ENCODE results near the gene MTG2.
A peak's percentile ranks its signal among the peaks of the same experiment; 100 is the strongest.

MTG2 gene

GRCh38 chr20:62158088-62158400 is 24.8 kb upstream of the MTG2 start:
- H2BK120ac ChIP-seq (ENCODE audit: insufficient read depth, low read length, poor library complexity) = no peak overlapping the region
- H3K27ac ChIP-seq (ENCODE audit: low read depth, low read length) = no peak overlapping the region
- H3K18ac ChIP-seq (ENCODE audit: low read length) = peak overlapping the region; percentile 54
- no CpG with 5 or more reads among the region's 12 CpGs for WGBS (ENCODE audit: extremely low coverage, insufficient coverage, insufficient read length)
- no peak overlapping the region for H4K8ac ChIP-seq (ENCODE audit: low read depth, low read length)
- no peak overlapping the region for H3K9ac ChIP-seq (ENCODE audit: low read length)
- no peak overlapping the region for H3K4me3 ChIP-seq (ENCODE audit: low read depth, low read length)
- H3K79me2 ChIP-seq (ENCODE audit: control insufficient read depth, insufficient read depth, low read length, poor library complexity) = peaks cover 9% of the 10 kb centered on the region
- H3K4ac ChIP-seq (ENCODE audit: low read depth, low read length) = peak overlapping the region; percentile 71
- H2AFZ ChIP-seq (ENCODE audit: insufficient read depth, low read length, poor library complexity) = no peak overlapping the region
- H3K27me3 ChIP-seq (ENCODE audit: insufficient read depth, low read length) = no peaks in the 10 kb centered on the region
- H3K36me3 ChIP-seq (ENCODE audit: control insufficient read depth in 1 of 2, insufficient read depth in 2 of 2, low read length in 2 of 2) = peaks cover 45 to 47% of the 10 kb centered on the region in 2 experiments
- H3K23ac ChIP-seq (ENCODE audit: low read length) = no peak overlapping the region
- no peak overlapping the region for H3K4me2 ChIP-seq (ENCODE audit: low read length)
- no peak overlapping the region for H4K91ac ChIP-seq (ENCODE audit: low read depth, low read length)
- H2BK5ac ChIP-seq (ENCODE audit: low read depth, low read length, poor library complexity) = no peak overlapping the region
- no peak overlapping the region for H4K12ac ChIP-seq (ENCODE audit: low read depth, low read length)
- no peaks in the 10 kb centered on the region for H3K79me1 ChIP-seq (ENCODE audit: low read length)
- H2BK12ac ChIP-seq (ENCODE audit: low read length) = no peak overlapping the region
- peaks cover 3% of the 10 kb centered on the region for H3K9me3 ChIP-seq (ENCODE audit: insufficient read depth, low read depth, low read length)
- peaks cover 25 to 31% of the 10 kb centered on the region in 2 experiments for H3K4me1 ChIP-seq (ENCODE audit: control insufficient read depth in 1 of 2, insufficient read depth in 2 of 2, low read length in 2 of 2)
- H2AK5ac ChIP-seq (ENCODE audit: low read length) = no peak overlapping the region
- H3K14ac ChIP-seq (ENCODE audit: low read length) = no peak overlapping the region
- no peak for DNase-seq

- H3K79me2 ChIP-seq (ENCODE audit: control insufficient read depth, insufficient read depth, low read length, poor library complexity) = peaks cover 9% of the 10 kb centered on the region
- H4K12ac ChIP-seq (ENCODE audit: low read depth, low read length) = no peak overlapping the region
- no peak overlapping the region for H3K27ac ChIP-seq (ENCODE audit: low read depth, low read length)
- H2BK120ac ChIP-seq (ENCODE audit: insufficient read depth, low read length, poor library complexity) = no peak overlapping the region
- H3K27me3 ChIP-seq (ENCODE audit: insufficient read depth, low read length) = no peaks in the 10 kb centered on the region
- H3K14ac ChIP-seq (ENCODE audit: low read length) = no peak overlapping the region
- H4K8ac ChIP-seq (ENCODE audit: low read depth, low read length) = no peak overlapping the region
- H2BK5ac ChIP-seq (ENCODE audit: low read depth, low read length, poor library complexity) = no peak overlapping the region
- no peaks in the 10 kb centered on the region for H3K79me1 ChIP-seq (ENCODE audit: low read length)
- H3K9ac ChIP-seq (ENCODE audit: low read length) = no peak overlapping the region
- H3K36me3 ChIP-seq (ENCODE audit: control insufficient read depth in 1 of 2, insufficient read depth in 2 of 2, low read length in 2 of 2) = peaks cover 45 to 47% of the 10 kb centered on the region in 2 experiments
- H3K4me3 ChIP-seq (ENCODE audit: low read depth, low read length) = no peak overlapping the region
- H2BK12ac ChIP-seq (ENCODE audit: low read length) = no peak overlapping the region
- H3K9me3 ChIP-seq (ENCODE audit: insufficient read depth, low read depth, low read length) = no peaks in the 10 kb centered on the region
- H3K23ac ChIP-seq (ENCODE audit: low read length) = no peak overlapping the region
- no peak overlapping the region for H3K18ac ChIP-seq (ENCODE audit: low read length)
- no peak overlapping the region for H2AFZ ChIP-seq (ENCODE audit: insufficient read depth, low read length, poor library complexity)
- no peak overlapping the region for H2AK5ac ChIP-seq (ENCODE audit: low read length)
- no peak overlapping the region for H3K4ac ChIP-seq (ENCODE audit: low read depth, low read length)
- peaks cover 25 to 31% of the 10 kb centered on the region in 2 experiments for H3K4me1 ChIP-seq (ENCODE audit: control insufficient read depth in 1 of 2, insufficient read depth in 2 of 2, low read length in 2 of 2)
- no peak overlapping the region for H4K91ac ChIP-seq (ENCODE audit: low read depth, low read length)
- H3K4me2 ChIP-seq (ENCODE audit: low read length) = no peak overlapping the region
- no peak for DNase-seq
- WGBS (ENCODE audit: extremely low coverage, insufficient coverage, insufficient read length) = no CpG with 5 or more reads among the region's 22 CpGs
Measured at GRCh38 chr20:62158541-62158940, 24.3 kb upstream of the MTG2 start.

- DNase-seq = no peak
- no peak overlapping the region for H3K4me2 ChIP-seq (ENCODE audit: low read length)
- H3K9ac ChIP-seq (ENCODE audit: low read length) = no peak overlapping the region
- no peak overlapping the region for H4K91ac ChIP-seq (ENCODE audit: low read depth, low read length)
- H3K4ac ChIP-seq (ENCODE audit: low read depth, low read length) = no peak overlapping the region
- no peaks in the 10 kb centered on the region for H3K9me3 ChIP-seq (ENCODE audit: insufficient read depth, low read depth, low read length)
- no peak overlapping the region for H3K27ac ChIP-seq (ENCODE audit: low read depth, low read length)
- no peak overlapping the region for H4K8ac ChIP-seq (ENCODE audit: low read depth, low read length)
- H2BK120ac ChIP-seq (ENCODE audit: insufficient read depth, low read length, poor library complexity) = no peak overlapping the region
- no peak overlapping the region for H3K23ac ChIP-seq (ENCODE audit: low read length)
- no peak overlapping the region for H2AK5ac ChIP-seq (ENCODE audit: low read length)
- peaks cover 9% of the 10 kb centered on the region for H3K79me2 ChIP-seq (ENCODE audit: control insufficient read depth, insufficient read depth, low read length, poor library complexity)
- no peaks in the 10 kb centered on the region for H3K79me1 ChIP-seq (ENCODE audit: low read length)
- H3K27me3 ChIP-seq (ENCODE audit: insufficient read depth, low read length) = no peaks in the 10 kb centered on the region
- H3K4me1 ChIP-seq (ENCODE audit: control insufficient read depth in 1 of 2, insufficient read depth in 2 of 2, low read length in 2 of 2) = peaks cover 25 to 31% of the 10 kb centered on the region in 2 experiments
- no peak overlapping the region for H4K12ac ChIP-seq (ENCODE audit: low read depth, low read length)
- no CpG with 5 or more reads among the region's 11 CpGs for WGBS (ENCODE audit: extremely low coverage, insufficient coverage, insufficient read length)
- H3K4me3 ChIP-seq (ENCODE audit: low read depth, low read length) = no peak overlapping the region
- no peak overlapping the region for H2AFZ ChIP-seq (ENCODE audit: insufficient read depth, low read length, poor library complexity)
- no peak overlapping the region for H3K14ac ChIP-seq (ENCODE audit: low read length)
- no peak overlapping the region for H2BK12ac ChIP-seq (ENCODE audit: low read length)
- no peak overlapping the region for H3K18ac ChIP-seq (ENCODE audit: low read length)
- H3K36me3 ChIP-seq (ENCODE audit: control insufficient read depth in 1 of 2, insufficient read depth in 2 of 2, low read length in 2 of 2) = peaks cover 49 to 50% of the 10 kb centered on the region in 2 experiments
- H2BK5ac ChIP-seq (ENCODE audit: low read depth, low read length, poor library complexity) = no peak overlapping the region
Measured at GRCh38 chr20:62159052-62159451, 23.8 kb upstream of the MTG2 start.

GRCh38 chr20:62159839-62160238 is 23.0 kb upstream of the MTG2 start:
- H3K23ac ChIP-seq (ENCODE audit: low read length) = no peak overlapping the region
- no peak overlapping the region for H3K4ac ChIP-seq (ENCODE audit: low read depth, low read length)
- H4K8ac ChIP-seq (ENCODE audit: low read depth, low read length) = no peak overlapping the region
- H3K9ac ChIP-seq (ENCODE audit: low read length) = no peak overlapping the region
- H3K4me1 ChIP-seq (ENCODE audit: control insufficient read depth in 1 of 2, insufficient read depth in 2 of 2, low read length in 2 of 2) = peaks cover 25 to 31% of the 10 kb centered on the region in 2 experiments
- H3K9me3 ChIP-seq (ENCODE audit: insufficient read depth, low read depth, low read length) = no peaks in the 10 kb centered on the region
- H3K79me1 ChIP-seq (ENCODE audit: low read length) = no peaks in the 10 kb centered on the region
- no peak overlapping the region for H2BK5ac ChIP-seq (ENCODE audit: low read depth, low read length, poor library complexity)
- DNase-seq = peak in 1 of 2 donors; percentile 51
- H2BK120ac ChIP-seq (ENCODE audit: insufficient read depth, low read length, poor library complexity) = no peak overlapping the region
- H2AK5ac ChIP-seq (ENCODE audit: low read length) = no peak overlapping the region
- WGBS (ENCODE audit: extremely low coverage, insufficient coverage, insufficient read length) = no CpG with 5 or more reads among the region's 14 CpGs
- no peak overlapping the region for H3K18ac ChIP-seq (ENCODE audit: low read length)
- no peak overlapping the region for H4K91ac ChIP-seq (ENCODE audit: low read depth, low read length)
- H4K12ac ChIP-seq (ENCODE audit: low read depth, low read length) = no peak overlapping the region
- H3K4me3 ChIP-seq (ENCODE audit: low read depth, low read length) = no peak overlapping the region
- H3K14ac ChIP-seq (ENCODE audit: low read length) = no peak overlapping the region
- no peak overlapping the region for H3K27ac ChIP-seq (ENCODE audit: low read depth, low read length)
- H3K79me2 ChIP-seq (ENCODE audit: control insufficient read depth, insufficient read depth, low read length, poor library complexity) = peaks cover 9% of the 10 kb centered on the region
- H3K4me2 ChIP-seq (ENCODE audit: low read length) = no peak overlapping the region
- H3K36me3 ChIP-seq (ENCODE audit: control insufficient read depth in 1 of 2, insufficient read depth in 2 of 2, low read length in 2 of 2) = peaks cover 49 to 54% of the 10 kb centered on the region in 2 experiments
- no peak overlapping the region for H2AFZ ChIP-seq (ENCODE audit: insufficient read depth, low read length, poor library complexity)
- no peaks in the 10 kb centered on the region for H3K27me3 ChIP-seq (ENCODE audit: insufficient read depth, low read length)
- H2BK12ac ChIP-seq (ENCODE audit: low read length) = no peak overlapping the region

Measured in trophoblast cell (in vitro differentiated cells and primary cell).